Memory B cell (primary cell): ENCODE results near the gene RNF166.

Experiments used
- ATAC-seq: fragments of 150-1000 bp; cut with Tn5 transposase; 2 replicates; pipeline ENCODE4 v1.10.0; 2021; ENCODE audit warnings: low read depth, mild to moderate bottlenecking, moderate library complexity
- DNase-seq, 2 donors: peaks; one replicate each; pipeline ENCODE4 v3.0.0; 2022; ENCODE audit warnings: low spot score in 2 of 2
- H3K27ac Mint-ChIP-seq: one replicate; pipeline ENCODE4 v1.8.0; 2022; ENCODE audit warnings: mild to moderate bottlenecking, moderate library complexity, mixed read lengths
- H3K27me3 Mint-ChIP-seq: one replicate; pipeline ENCODE4 v1.8.0; 2022; ENCODE audit warnings: mixed read lengths
- H3K36me3 Mint-ChIP-seq: one replicate; pipeline ENCODE4 v1.8.0; 2022; ENCODE audit warnings: mild to moderate bottlenecking, mixed read lengths
- H3K4me1 Mint-ChIP-seq: one replicate; pipeline ENCODE4 v1.8.0; 2022; ENCODE audit warnings: mixed read lengths
- H3K4me3 Mint-ChIP-seq: one replicate; pipeline ENCODE4 v1.8.0; 2022; ENCODE audit warnings: mild to moderate bottlenecking, moderate library complexity, mixed read lengths
- H3K9me3 Mint-ChIP-seq: one replicate; pipeline ENCODE4 v1.8.0; 2022; ENCODE audit warnings: mixed read lengths

RNF166 gene

GRCh38 chr16:88706229-88706964 is at the start of gene RNF166, which contains the start of gene CTU2:
RNF166 (minus strand) TSS chr16:88706408; CDS start chr16:88706325, 83 bp downstream.
CTU2 (plus strand) TSS chr16:88706503; CDS start chr16:88706531, 28 bp downstream.
- peak within 1 kb of the TSS; percentile 89 for H3K27ac Mint-ChIP-seq
- DNase-seq (peak; percentile 88 to 95), ATAC-seq (peak; percentile 82)
- H3K36me3 Mint-ChIP-seq = no peaks in the 10 kb centered on the region
- H3K9me3 Mint-ChIP-seq = no peaks in the 10 kb centered on the region
- peaks cover 41% of the 10 kb centered on the region for H3K4me1 Mint-ChIP-seq
- H3K4me3 Mint-ChIP-seq = peak within 1 kb of the TSS; percentile 86
- no peaks in the 10 kb centered on the region for H3K27me3 Mint-ChIP-seq

GRCh38 chr16:88754912-88755744 is 48.9 kb upstream of the RNF166 start:
- no peak for DNase-seq
- no peak overlapping the region for H3K27ac Mint-ChIP-seq
- H3K36me3 Mint-ChIP-seq = peaks cover 4% of the 10 kb centered on the region

DNA sequence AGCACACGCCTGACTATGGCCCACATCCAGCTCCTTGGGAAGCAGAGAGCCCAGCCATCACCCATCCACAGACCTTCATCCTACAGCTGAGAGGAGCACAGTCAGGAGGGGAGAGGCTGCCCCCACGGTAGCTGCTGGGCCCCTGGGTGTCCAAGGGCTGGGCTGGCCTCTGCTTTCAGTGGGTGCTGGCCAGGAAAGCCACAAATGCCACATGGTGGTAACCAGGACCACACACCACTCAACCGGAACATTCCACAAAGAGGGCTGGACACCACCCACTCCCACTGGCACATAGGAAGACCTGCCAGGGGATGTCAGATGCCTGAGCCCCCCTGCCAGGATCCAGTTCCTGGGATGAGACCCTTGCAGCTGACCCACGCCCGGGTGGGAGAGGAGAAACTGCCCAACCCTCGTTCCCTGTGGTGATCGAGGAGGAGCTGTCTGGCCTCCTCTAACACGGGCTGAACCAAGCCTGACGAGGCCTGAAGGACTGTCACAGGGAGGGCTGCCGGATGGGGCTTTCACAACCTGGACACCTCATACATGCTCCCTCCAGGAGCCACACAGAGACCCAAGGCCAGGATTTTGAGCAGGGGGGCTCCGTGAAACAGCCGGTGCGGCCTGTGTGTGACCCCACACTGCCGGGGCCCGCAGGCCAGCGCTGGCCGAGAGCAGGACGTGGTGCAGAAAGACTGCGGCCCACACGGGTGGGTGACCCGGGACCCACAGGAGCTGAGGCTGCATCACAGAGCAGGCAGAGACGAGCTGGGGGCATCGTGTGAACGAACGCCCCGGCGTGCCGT is 48.1 kb upstream of the RNF166 start:
- H3K27ac Mint-ChIP-seq = no peak overlapping the region
- H3K9me3 Mint-ChIP-seq = no peaks in the 10 kb centered on the region
- peaks cover 11% of the 10 kb centered on the region for H3K4me1 Mint-ChIP-seq
- DNase-seq = no peak
- H3K27me3 Mint-ChIP-seq = no peaks in the 10 kb centered on the region
- no peak for ATAC-seq
- no peak overlapping the region for H3K4me3 Mint-ChIP-seq
- H3K36me3 Mint-ChIP-seq = peaks cover 4% of the 10 kb centered on the region

More at GRCh38 chr16:88754912-88755744, 48.9 kb upstream of the RNF166 start:
- no peaks in the 10 kb centered on the region for H3K27me3 Mint-ChIP-seq
- no peaks in the 10 kb centered on the region for H3K9me3 Mint-ChIP-seq
- H3K4me3 Mint-ChIP-seq = no peak overlapping the region
- H3K4me1 Mint-ChIP-seq = peaks cover 14% of the 10 kb centered on the region
- ATAC-seq = peak; percentile 42

DNA sequence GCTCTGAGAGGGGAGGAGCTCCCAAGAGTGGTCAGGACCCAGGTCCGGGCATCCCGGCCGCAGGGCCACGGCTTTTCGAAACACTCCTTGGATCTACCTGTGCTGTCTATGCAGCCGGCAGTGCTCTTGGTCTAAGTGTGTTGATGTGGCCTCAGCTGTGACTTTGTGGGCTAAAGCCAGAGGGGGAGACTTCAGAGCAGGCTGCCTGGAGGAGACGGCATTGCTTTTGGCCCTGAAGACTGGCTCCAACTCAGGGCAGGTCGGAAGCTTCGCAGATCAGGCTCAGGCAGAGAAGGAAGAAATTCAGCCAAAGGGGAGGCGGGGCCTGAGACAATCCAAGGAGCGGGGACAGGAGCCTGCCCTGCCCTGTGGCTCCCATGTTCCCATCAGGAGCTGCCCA is 47.4 kb upstream of the RNF166 start:
- no peak for DNase-seq
- Mint-ChIP-seq H3K27me3 (no peaks in the 10 kb centered on the region), H3K36me3 (peaks cover under 1% of the 10 kb centered on the region), H3K4me3 (no peak overlapping the region), H3K9me3 (no peaks in the 10 kb centered on the region), H3K4me1 (peaks cover 9% of the 10 kb centered on the region), H3K27ac (no peak overlapping the region)
- ATAC-seq = no peak

DNA sequence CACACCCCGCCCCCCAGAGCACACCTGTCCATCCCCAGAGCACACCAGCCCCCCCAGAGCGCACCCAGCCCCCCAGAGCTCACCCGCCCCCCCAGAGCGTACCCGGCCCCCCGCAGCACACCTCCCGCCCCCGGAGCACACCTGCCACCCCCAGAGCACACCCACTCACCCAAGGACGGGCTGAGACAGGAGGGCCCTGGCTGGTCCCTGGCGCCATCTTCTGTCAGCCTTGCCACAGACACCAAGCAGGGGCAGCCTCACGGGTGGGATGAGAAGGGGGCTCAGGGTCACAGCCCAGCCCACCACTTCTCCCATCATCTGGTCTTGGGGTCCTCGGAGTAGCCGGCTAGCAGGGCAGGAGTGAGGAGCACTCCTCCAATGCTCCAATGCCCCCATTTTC is 47.0 kb upstream of the RNF166 start:
- Mint-ChIP-seq H3K36me3 (no peaks in the 10 kb centered on the region), H3K27ac (no peak overlapping the region), H3K27me3 (no peaks in the 10 kb centered on the region), H3K9me3 (no peaks in the 10 kb centered on the region), H3K4me3 (no peak overlapping the region), H3K4me1 (peaks cover 6% of the 10 kb centered on the region)
- no peak for DNase-seq
- no peak for ATAC-seq

DNA sequence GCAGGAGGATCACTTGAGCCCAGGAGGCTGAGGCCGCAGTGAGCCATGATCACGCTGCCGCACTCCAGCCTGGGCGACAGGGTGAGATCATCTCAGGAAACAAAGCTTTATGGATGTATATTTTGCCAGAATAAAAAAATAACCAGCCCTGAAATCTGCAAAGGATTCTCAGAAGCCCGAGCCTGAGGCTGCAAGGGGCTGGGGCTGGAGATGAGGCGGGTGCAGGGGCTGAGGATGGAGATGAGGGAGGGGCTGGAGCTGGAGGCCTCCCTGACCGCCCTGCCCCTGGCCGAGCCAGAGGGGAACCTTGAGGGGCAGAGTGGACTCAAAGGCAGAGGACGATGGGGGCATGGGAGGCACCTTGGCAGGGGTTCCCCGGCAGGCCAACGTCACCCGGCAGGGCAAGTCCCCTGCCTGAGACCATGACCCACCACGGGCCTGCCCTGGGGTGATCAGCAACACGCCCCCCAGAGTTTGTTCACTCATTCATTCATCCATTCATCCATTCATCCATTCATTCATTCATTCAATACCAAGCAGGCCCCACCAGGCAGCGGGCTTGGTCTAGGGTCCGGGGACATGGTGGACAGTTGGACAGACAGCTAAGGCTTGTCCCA is 46.3 kb upstream of the RNF166 start:
- Mint-ChIP-seq H3K4me3 (no peak overlapping the region), H3K27ac (no peak overlapping the region), H3K4me1 (peaks cover 12% of the 10 kb centered on the region), H3K36me3 (no peaks in the 10 kb centered on the region), H3K9me3 (no peaks in the 10 kb centered on the region), H3K27me3 (no peaks in the 10 kb centered on the region)
- DNase-seq (no peak), ATAC-seq (no peak)

- DNase-seq (no peak), ATAC-seq (no peak)
Measured at GRCh38 chr16:88750854-88751253, 44.6 kb upstream of the RNF166 start.

GRCh38 chr16:88749358-88749757 is 43.1 kb upstream of the RNF166 start:
- H3K27me3 Mint-ChIP-seq = no peaks in the 10 kb centered on the region
- H3K36me3 Mint-ChIP-seq = no peaks in the 10 kb centered on the region
- DNase-seq (no peak), ATAC-seq (no peak)
- no peak overlapping the region for H3K4me3 Mint-ChIP-seq
- H3K4me1 Mint-ChIP-seq = peaks cover 28% of the 10 kb centered on the region
- H3K9me3 Mint-ChIP-seq = no peaks in the 10 kb centered on the region
- no peak overlapping the region for H3K27ac Mint-ChIP-seq

More at GRCh38 chr16:88750854-88751253, 44.6 kb upstream of the RNF166 start:
- Mint-ChIP-seq H3K9me3 (no peaks in the 10 kb centered on the region), H3K27me3 (no peaks in the 10 kb centered on the region), H3K36me3 (no peaks in the 10 kb centered on the region), H3K4me3 (no peak overlapping the region), H3K27ac (no peak overlapping the region), H3K4me1 (peaks cover 21% of the 10 kb centered on the region)

GRCh38 chr16:88748364-88748763 is 42.2 kb upstream of the RNF166 start:
- Mint-ChIP-seq H3K27me3 (no peaks in the 10 kb centered on the region), H3K36me3 (no peaks in the 10 kb centered on the region), H3K4me3 (no peak overlapping the region), H3K27ac (peak overlapping the region; percentile 53), H3K9me3 (no peaks in the 10 kb centered on the region), H3K4me1 (peaks cover 32% of the 10 kb centered on the region)
- no peak for ATAC-seq
- DNase-seq = no peak

- Mint-ChIP-seq H3K36me3 (no peaks in the 10 kb centered on the region), H3K9me3 (no peaks in the 10 kb centered on the region), H3K27ac (peak overlapping the region; percentile 53), H3K4me3 (no peak overlapping the region), H3K4me1 (peaks cover 32% of the 10 kb centered on the region), H3K27me3 (no peaks in the 10 kb centered on the region)
- DNase-seq = no peak
- ATAC-seq = peak; percentile 33
Measured at GRCh38 chr16:88747588-88748301, 41.5 kb upstream of the RNF166 start.

DNA sequence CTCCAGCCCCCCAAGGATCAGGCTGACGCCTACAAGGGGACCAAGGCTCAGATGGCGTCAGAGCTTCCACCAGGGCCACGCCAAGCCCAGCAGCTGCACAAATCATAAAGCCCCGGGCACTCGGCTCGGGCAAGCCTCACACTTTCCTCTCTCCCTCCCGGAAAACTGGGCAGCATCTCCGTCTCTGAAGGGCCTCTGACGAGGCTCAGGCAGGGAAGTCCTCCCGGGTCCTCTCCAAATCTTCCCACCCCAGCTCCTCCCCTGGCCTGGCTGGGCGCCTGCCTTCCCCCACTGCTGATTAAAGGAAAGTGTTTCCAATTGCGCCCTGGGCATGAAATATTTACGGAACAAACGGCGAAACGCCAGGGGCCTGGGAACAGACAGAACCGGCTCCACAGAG is 40.3 kb upstream of the RNF166 start:
- no peak for DNase-seq
- Mint-ChIP-seq H3K4me1 (peaks cover 29% of the 10 kb centered on the region), H3K4me3 (peak overlapping the region; percentile 60), H3K9me3 (no peaks in the 10 kb centered on the region), H3K27ac (peak overlapping the region; percentile 85), H3K27me3 (no peaks in the 10 kb centered on the region), H3K36me3 (no peaks in the 10 kb centered on the region)
- no peak for ATAC-seq

GRCh38 chr16:88744577-88745521 is 38.6 kb upstream of the RNF166 start:
- Mint-ChIP-seq H3K36me3 (peaks cover 2% of the 10 kb centered on the region), H3K9me3 (no peaks in the 10 kb centered on the region), H3K4me1 (peaks cover 29% of the 10 kb centered on the region), H3K27ac (peak overlapping the region; percentile 85), H3K27me3 (no peaks in the 10 kb centered on the region), H3K4me3 (peak overlapping the region; percentile 61)
- DNase-seq (no peak), ATAC-seq (no peak)
